Measurements from ENCODE around the gene TLK1.

TLK1 gene

GRCh38 chr2:171009386-171009785 is 151.3 kb downstream of the TLK1 start:
- DNase-seq (ENCODE audit: low read depth) = no peak
- H3K4me3 ChIP-seq (ENCODE audit: low read depth, low read length) = no peak overlapping the region
- TF ChIP-seq CTCF (IDR thresholded peaks at IDR 0.05; ENCODE audit: control insufficient read depth, extremely low read depth, insufficient read depth) = no peak

GRCh38 chr2:171008550-171009205 is 152.0 kb downstream of the TLK1 start:
- DNase-seq (ENCODE audit: low read depth) = no peak
- TF ChIP-seq CTCF (IDR thresholded peaks at IDR 0.05; ENCODE audit: control insufficient read depth, extremely low read depth, insufficient read depth) = no peak
- no peak overlapping the region for H3K4me3 ChIP-seq (ENCODE audit: low read depth, low read length)

- no peak for DNase-seq (ENCODE audit: low read depth)
- no peak overlapping the region for H3K4me3 ChIP-seq (ENCODE audit: low read depth, low read length)
- TF ChIP-seq CTCF (IDR thresholded peaks at IDR 0.05; ENCODE audit: control insufficient read depth, extremely low read depth, insufficient read depth) = no peak
Measured at GRCh38 chr2:171004833-171005232, 155.9 kb downstream of the TLK1 start.

GRCh38 chr2:171004363-171004762 is 156.3 kb downstream of the TLK1 start:
- DNase-seq (ENCODE audit: low read depth) = no peak
- TF ChIP-seq CTCF (IDR thresholded peaks at IDR 0.05; ENCODE audit: control insufficient read depth, extremely low read depth, insufficient read depth) = no peak
- H3K4me3 ChIP-seq (ENCODE audit: low read depth, low read length) = no peak overlapping the region

- DNase-seq (ENCODE audit: low read depth) = no peak
- no peak for TF ChIP-seq CTCF (IDR thresholded peaks at IDR 0.05; ENCODE audit: control insufficient read depth, extremely low read depth, insufficient read depth)
- no peak overlapping the region for H3K4me3 ChIP-seq (ENCODE audit: low read depth, low read length)
Measured at GRCh38 chr2:170999654-171000053, 161.0 kb downstream of the TLK1 start.

- H3K4me3 ChIP-seq (ENCODE audit: low read depth, low read length) = no peak overlapping the region
- TF ChIP-seq CTCF (IDR thresholded peaks at IDR 0.05; ENCODE audit: control insufficient read depth, extremely low read depth, insufficient read depth) = no peak
- DNase-seq (ENCODE audit: low read depth) = peak; percentile 82
Measured at GRCh38 chr2:170997893-170998597, 162.6 kb downstream of the TLK1 start.

All from LNCaP clone FGC (cell line).